ENCODE data around the gene SORCS2.

The SORCS2 gene

GRCh38 chr4:7222521-7222920, 30.2 kb downstream of the SORCS2 start:
- DNase-seq (ENCODE audit: extremely low read depth, insufficient read length), result no peak
- no peak overlapping the region for H3K4me3 ChIP-seq (replicated peaks; ENCODE audit: low read depth, low read length)
- H3K27me3 ChIP-seq (replicated peaks; ENCODE audit: control insufficient read depth, insufficient read depth, low read length), result no peaks in the 10 kb centered on the region; the same call in 1 of the 2 replicates
- TF ChIP-seq CTCF (IDR thresholded peaks at IDR 0.05; ENCODE audit: insufficient read depth, low read length, poor library complexity, severe bottlenecking), result no peak
- no peaks in the 10 kb centered on the region for H3K36me3 ChIP-seq (ENCODE audit: control insufficient read depth, insufficient read depth, low read length)

GRCh38 chr4:7223541-7223940, 31.2 kb downstream of the SORCS2 start:
- Histone ChIP-seq H3K27me3 (replicated peaks; ENCODE audit: control insufficient read depth, insufficient read depth, low read length) (no peaks in the 10 kb centered on the region; the same call in 1 of the 2 replicates), H3K4me3 (replicated peaks; ENCODE audit: low read depth, low read length) (no peak overlapping the region), H3K36me3 (ENCODE audit: control insufficient read depth, insufficient read depth, low read length) (no peaks in the 10 kb centered on the region)
- no peak for DNase-seq (ENCODE audit: extremely low read depth, insufficient read length)
- no peak for TF ChIP-seq CTCF (IDR thresholded peaks at IDR 0.05; ENCODE audit: insufficient read depth, low read length, poor library complexity, severe bottlenecking)

GRCh38 chr4:7224001-7224400, 31.7 kb downstream of the SORCS2 start:
- TF ChIP-seq CTCF (IDR thresholded peaks at IDR 0.05; ENCODE audit: insufficient read depth, low read length, poor library complexity, severe bottlenecking), result no peak
- no peaks in the 10 kb centered on the region; the same call in 1 of the 2 replicates for H3K27me3 ChIP-seq (replicated peaks; ENCODE audit: control insufficient read depth, insufficient read depth, low read length)
- DNase-seq (ENCODE audit: extremely low read depth, insufficient read length), result no peak

GRCh38 chr4:7224878-7225533, 32.7 kb downstream of the SORCS2 start:
- Histone ChIP-seq H3K36me3 (ENCODE audit: control insufficient read depth, insufficient read depth, low read length) (no peaks in the 10 kb centered on the region), H3K4me3 (replicated peaks; ENCODE audit: low read depth, low read length) (no peak overlapping the region), H3K27me3 (replicated peaks; ENCODE audit: control insufficient read depth, insufficient read depth, low read length) (no peaks in the 10 kb centered on the region; the same call in 1 of the 2 replicates)
- no peak for TF ChIP-seq CTCF (IDR thresholded peaks at IDR 0.05; ENCODE audit: insufficient read depth, low read length, poor library complexity, severe bottlenecking)
- DNase-seq (ENCODE audit: extremely low read depth, insufficient read length), result no peak

More at GRCh38 chr4:7224001-7224400, 31.7 kb downstream of the SORCS2 start:
- Histone ChIP-seq H3K4me3 (replicated peaks; ENCODE audit: low read depth, low read length) (no peak overlapping the region), H3K36me3 (ENCODE audit: control insufficient read depth, insufficient read depth, low read length) (no peaks in the 10 kb centered on the region)

GRCh38 chr4:7226439-7226838, 34.1 kb downstream of the SORCS2 start:
- DNase-seq (ENCODE audit: extremely low read depth, insufficient read length), result no peak
- H3K27me3 ChIP-seq (replicated peaks; ENCODE audit: control insufficient read depth, insufficient read depth, low read length), result no peaks in the 10 kb centered on the region; the same call in 1 of the 2 replicates
- no peaks in the 10 kb centered on the region for H3K36me3 ChIP-seq (ENCODE audit: control insufficient read depth, insufficient read depth, low read length)
- no peak overlapping the region for H3K4me3 ChIP-seq (replicated peaks; ENCODE audit: low read depth, low read length)
- TF ChIP-seq CTCF (IDR thresholded peaks at IDR 0.05; ENCODE audit: insufficient read depth, low read length, poor library complexity, severe bottlenecking), result no peak

Measured in GM06990 (cell line).